Activated naive CD8-positive, alpha-beta T cell treated with anti-CD3 and anti-CD28 coated beads, Interleukin-2, amount 50 U/mL, for 24 hours (primary cell): Measurements from ENCODE around the gene PINLYP.
A peak's percentile ranks its signal among the peaks of the same experiment; 100 is the strongest.
"Not testable (repeated sequence)": the region's sequence is repeated elsewhere in the genome, so short reads cannot be mapped to it uniquely, and the experiment has no call there.

Source experiments
- ATAC-seq: fragments of 150-1000 bp; cut with Tn5 transposase; one replicate; pipeline ENCODE4 v1.10.0; 2021
- DNase-seq: peaks from one replicate; pipeline ENCODE4 v3.0.0; 2021
- H3K27ac Mint-ChIP-seq: one replicate; pipeline ENCODE4 v1.8.0; 2021; ENCODE audit warnings: mild to moderate bottlenecking, mixed read lengths
- H3K27me3 Mint-ChIP-seq: one replicate; pipeline ENCODE4 v1.8.0; 2021; ENCODE audit warnings: mixed read lengths
- H3K36me3 Mint-ChIP-seq: one replicate; pipeline ENCODE4 v1.8.0; 2021; ENCODE audit warnings: low read depth, mixed read lengths
- H3K4me1 Mint-ChIP-seq: one replicate; pipeline ENCODE4 v1.8.0; 2021; ENCODE audit warnings: mixed read lengths
- H3K4me3 Mint-ChIP-seq: one replicate; pipeline ENCODE4 v1.8.0; 2021; ENCODE audit warnings: mild to moderate bottlenecking, moderate library complexity, mixed read lengths
- H3K9me3 Mint-ChIP-seq: one replicate; pipeline ENCODE4 v1.8.0; 2021; ENCODE audit warnings: mixed read lengths

The PINLYP gene

GRCh38 chr19:43584484-43584883 lies 8.9 kb downstream of the PINLYP start:
- Mint-ChIP-seq H3K27ac (peak overlapping the region; percentile 53), H3K27me3 (no peaks in the 10 kb centered on the region), H3K4me3 (no peak overlapping the region), H3K36me3 (peaks cover 11% of the 10 kb centered on the region), H3K4me1 (peaks cover 28% of the 10 kb centered on the region), H3K9me3 (no peaks in the 10 kb centered on the region)
- DNase-seq: no peak
- no peak for ATAC-seq

GRCh38 chr19:43586346-43586745 lies 10.7 kb downstream of the PINLYP start:
- Mint-ChIP-seq H3K36me3 (peaks cover 22% of the 10 kb centered on the region), H3K9me3 (no peaks in the 10 kb centered on the region), H3K27me3 (no peaks in the 10 kb centered on the region), H3K4me1 (peaks cover 32% of the 10 kb centered on the region), H3K4me3 (no peak overlapping the region), H3K27ac (no peak overlapping the region)
- ATAC-seq (no peak), DNase-seq (no peak)

GRCh38 chr19:43587029-43587428 lies 11.4 kb downstream of the PINLYP start:
- peaks cover 22% of the 10 kb centered on the region for H3K36me3 Mint-ChIP-seq
- H3K27ac Mint-ChIP-seq: not testable (repeated sequence)

GRCh38 chr19:43589277-43589676 lies 13.7 kb downstream of the PINLYP start:
- H3K9me3 Mint-ChIP-seq: no peaks in the 10 kb centered on the region
- peaks cover 34% of the 10 kb centered on the region for H3K36me3 Mint-ChIP-seq
- H3K4me3 Mint-ChIP-seq: no peak overlapping the region
- H3K27me3 Mint-ChIP-seq: no peaks in the 10 kb centered on the region
- H3K4me1 Mint-ChIP-seq: peaks cover 32% of the 10 kb centered on the region
- no peak overlapping the region for H3K27ac Mint-ChIP-seq
- DNase-seq (no peak), ATAC-seq (no peak)

More at GRCh38 chr19:43587029-43587428, 11.4 kb downstream of the PINLYP start:
- H3K27me3 Mint-ChIP-seq, DNase-seq, ATAC-seq, H3K9me3 Mint-ChIP-seq, H3K4me3 Mint-ChIP-seq: not testable (repeated sequence)
- peaks cover 27% of the 10 kb centered on the region for H3K4me1 Mint-ChIP-seq

- H3K27ac Mint-ChIP-seq: no peak overlapping the region
- H3K4me1 Mint-ChIP-seq: peaks cover 28% of the 10 kb centered on the region
- peaks cover 34% of the 10 kb centered on the region for H3K36me3 Mint-ChIP-seq
- no peak for ATAC-seq
- H3K9me3 Mint-ChIP-seq: no peaks in the 10 kb centered on the region
- DNase-seq: no peak
- H3K27me3 Mint-ChIP-seq: no peaks in the 10 kb centered on the region
- H3K4me3 Mint-ChIP-seq: no peak overlapping the region
These were observed 14.1 kb downstream of the PINLYP start for GRCh38 chr19:43589678-43590077.

- ATAC-seq: no peak
- Mint-ChIP-seq H3K36me3 (peaks cover 31% of the 10 kb centered on the region), H3K27ac (no peak overlapping the region), H3K27me3 (peaks cover 2% of the 10 kb centered on the region), H3K9me3 (no peaks in the 10 kb centered on the region), H3K4me1 (peaks cover 33% of the 10 kb centered on the region), H3K4me3 (no peak overlapping the region)
- DNase-seq: no peak
These were observed 16.5 kb downstream of the PINLYP start for GRCh38 chr19:43591904-43592772.

- H3K4me1 Mint-ChIP-seq: peaks cover 40% of the 10 kb centered on the region
- DNase-seq: no peak
- H3K27me3 Mint-ChIP-seq: peaks cover 2% of the 10 kb centered on the region
- H3K4me3 Mint-ChIP-seq: no peak overlapping the region
- ATAC-seq: no peak
- peaks cover 37% of the 10 kb centered on the region for H3K36me3 Mint-ChIP-seq
- no peak overlapping the region for H3K27ac Mint-ChIP-seq
- no peaks in the 10 kb centered on the region for H3K9me3 Mint-ChIP-seq
These were observed 17.3 kb downstream of the PINLYP start for GRCh38 chr19:43592800-43593350.

- ATAC-seq (no peak), DNase-seq (no peak)
- Mint-ChIP-seq H3K27ac (peak overlapping the region; percentile 31), H3K4me1 (peaks cover 47% of the 10 kb centered on the region), H3K36me3 (peaks cover 38% of the 10 kb centered on the region), H3K4me3 (peak overlapping the region; percentile 91), H3K9me3 (no peaks in the 10 kb centered on the region), H3K27me3 (peaks cover 2% of the 10 kb centered on the region)
These were observed 18.6 kb downstream of the PINLYP start for GRCh38 chr19:43594081-43594697.

GRCh38 chr19:43594710-43595604 lies 19.4 kb downstream of the PINLYP start:
- ATAC-seq (peak; percentile 55), DNase-seq (peak; percentile 73)
- no peaks in the 10 kb centered on the region for H3K9me3 Mint-ChIP-seq
- peaks cover 36% of the 10 kb centered on the region for H3K36me3 Mint-ChIP-seq
- H3K27ac Mint-ChIP-seq: peak overlapping the region; percentile 99
- H3K27me3 Mint-ChIP-seq: peaks cover 2% of the 10 kb centered on the region
- peak overlapping the region; percentile 91 for H3K4me3 Mint-ChIP-seq
- peaks cover 43% of the 10 kb centered on the region for H3K4me1 Mint-ChIP-seq

GRCh38 chr19:43595605-43595998 lies 20.0 kb downstream of the PINLYP start:
- Mint-ChIP-seq H3K4me3 (peak overlapping the region; percentile 91), H3K9me3 (no peaks in the 10 kb centered on the region), H3K4me1 (peaks cover 38% of the 10 kb centered on the region), H3K27me3 (peaks cover 2% of the 10 kb centered on the region), H3K36me3 (peaks cover 32% of the 10 kb centered on the region), H3K27ac (peak overlapping the region; percentile 99)
- ATAC-seq (no peak), DNase-seq (no peak)

- peak; percentile 75 for ATAC-seq
- peaks cover 36% of the 10 kb centered on the region for H3K4me1 Mint-ChIP-seq
These were observed 20.6 kb downstream of the PINLYP start, which contains the start of the genes IRGQ and ZNF576 for GRCh38 chr19:43595999-43596841. TSS of gene IRGQ (minus strand) at chr19:43596134. CDS start at chr19:43595338, 796 bp downstream. TSS of gene ZNF576 (plus strand) at chr19:43596595. CDS start at chr19:43597109, 514 bp downstream.

GRCh38 chr19:43596842-43597461 lies 21.4 kb downstream of the PINLYP start:
- DNase-seq (no peak), ATAC-seq (no peak)
- Mint-ChIP-seq H3K27me3 (peaks cover 2% of the 10 kb centered on the region), H3K4me1 (peaks cover 36% of the 10 kb centered on the region), H3K27ac (peak overlapping the region; percentile 99), H3K9me3 (no peaks in the 10 kb centered on the region), H3K4me3 (peak overlapping the region; percentile 91), H3K36me3 (peaks cover 28% of the 10 kb centered on the region)

More at GRCh38 chr19:43595999-43596841, 20.6 kb downstream of the PINLYP start, which contains the start of the genes IRGQ and ZNF576:
- Mint-ChIP-seq H3K36me3 (peaks cover 28% of the 10 kb centered on the region), H3K9me3 (no peaks in the 10 kb centered on the region), H3K4me3 (peak within 1 kb of the TSS; percentile 91), H3K27ac (peak within 1 kb of the TSS; percentile 99), H3K27me3 (peaks cover 2% of the 10 kb centered on the region)
- peak; percentile 100 for DNase-seq

- peak overlapping the region; percentile 99 for H3K27ac Mint-ChIP-seq
- H3K27me3 Mint-ChIP-seq: peaks cover 2% of the 10 kb centered on the region
- peak overlapping the region; percentile 91 for H3K4me3 Mint-ChIP-seq
- no peaks in the 10 kb centered on the region for H3K9me3 Mint-ChIP-seq
- DNase-seq (no peak), ATAC-seq (no peak)
- H3K36me3 Mint-ChIP-seq: peaks cover 25% of the 10 kb centered on the region
- H3K4me1 Mint-ChIP-seq: peaks cover 36% of the 10 kb centered on the region
These were observed 22.3 kb downstream of the PINLYP start for GRCh38 chr19:43597876-43598275.
